ENCODE results near the gene RNF121. TPM values are rescaled to one million over a fixed set of nuclear protein-coding genes. Genes with fewer than 3 reads are reported as not detected.

Gene RNF121
- total and polyA plus RNA-seq, 2 of the 4 experiments (the other 2 are of a cell fraction), result 43.4 to 88.7 TPM

- no peak overlapping the region for H3K23ac ChIP-seq (ENCODE audit: low read depth, low read length)
- H3K9ac ChIP-seq (ENCODE audit: low read depth, low read length), result no peak overlapping the region
- H3K9me3 ChIP-seq (ENCODE audit: control insufficient read depth, insufficient read depth, low read length), result no peaks in the 10 kb centered on the region
- CTCF ChIA-PET, result interaction anchor here (1.3 to 1.6 kb wide), 3 partner anchors 11 to 77 kb away, joined by 3 to 4 read pairs (median 3); no protein-coding TSS in a partner anchor
- 0 out of 2 replicates have a peak, but pooled peaks cover 5% of the 10 kb centered on the region for H3K9me1 ChIP-seq (ENCODE audit: insufficient read depth, low read length)
- H4K20me1 ChIP-seq (ENCODE audit: insufficient read depth, low read length), result peaks cover 42% of the 10 kb centered on the region
- no peak overlapping the region for H3K4me2 ChIP-seq (ENCODE audit: low read depth, low read length)
- peaks cover 97% of the 10 kb centered on the region for H3K36me3 ChIP-seq (ENCODE audit: control insufficient read depth, insufficient read depth, low read length)
- peak overlapping the region; percentile 33 for H2AK9ac ChIP-seq (replicated peaks; ENCODE audit: low read depth, low read length, poor library complexity)
- dilution Hi-C loops (cut with HindIII; ENCODE audit: low sequenced_read_pairs, unreplicated experiment) (no loop called here), intact Hi-C loops (cut with micrococcal nuclease) (no loop called here), in situ Hi-C loops (cut with MboI; ENCODE audit: low sequenced_read_pairs) (no loop called here)
- H3K4me3 ChIP-seq (ENCODE audit: insufficient read depth, low read depth, low read length), result no peak overlapping the region
- DNase-seq (no peak), ATAC-seq (ENCODE audit: low read depth) (no peak)
- no peak overlapping the region for H3K4ac ChIP-seq (ENCODE audit: low read depth, low read length)
- no peak overlapping the region for H4K91ac ChIP-seq (ENCODE audit: insufficient read depth, low read depth, low read length)
- no peak overlapping the region for H4K5ac ChIP-seq (ENCODE audit: low read depth, low read length)
- H3K27me3 ChIP-seq (ENCODE audit: control insufficient read depth, insufficient read depth, low read length), result no peaks in the 10 kb centered on the region
- H3K18ac ChIP-seq (ENCODE audit: low read depth, low read length), result no peak overlapping the region
- H2BK20ac ChIP-seq (ENCODE audit: low read depth, low read length), result no peak overlapping the region
- H3K14ac ChIP-seq (replicated peaks; ENCODE audit: low read depth, low read length), result no peak overlapping the region
- H4K8ac ChIP-seq (ENCODE audit: low read depth in 2 of 2, low read length in 2 of 2), result no peak overlapping the region
- H3K27ac ChIP-seq (ENCODE audit: insufficient read depth, low read length), result no peak overlapping the region
- no peak overlapping the region for H2BK120ac ChIP-seq (ENCODE audit: low read depth, low read length)
- H3K56ac ChIP-seq (ENCODE audit: extremely low read depth, insufficient read depth, low read length), result no peak overlapping the region
- H2BK15ac ChIP-seq (ENCODE audit: low read depth, low read length), result no peak overlapping the region
- no TSS peak for BruUV-seq (replicated peaks)
- no peaks in the 10 kb centered on the region for H3K4me1 ChIP-seq (ENCODE audit: control insufficient read depth, insufficient read depth, low read length)
- WGBS, 2 experiments (ENCODE audit: extremely low coverage in 2 of 2, insufficient read length in 1 of 2), result 94% methylated on average over 24 of the region's 38 CpGs; no CpG with 5 or more reads in 1 of the 2 experiments
- no peak overlapping the region for H2AK5ac ChIP-seq (ENCODE audit: low read depth, low read length)
- no peak for TF ChIP-seq ELK1 (IDR thresholded peaks at IDR 0.05; ENCODE audit: borderline replicate concordance, low read depth, low read length)
- no peak for TF ChIP-seq RCOR1 (IDR thresholded peaks at IDR 0.05; ENCODE audit: insufficient replicate concordance, low read length)
- no peak for TF ChIP-seq USF2 (IDR thresholded peaks at IDR 0.05; ENCODE audit: low read depth, low read length)
- no peak for TF ChIP-seq CHD1 (IDR thresholded peaks at IDR 0.05; ENCODE audit: low read depth, low read length)
- TF ChIP-seq RAD21 (IDR thresholded peaks at IDR 0.05; ENCODE audit: low read length), result no peak
- peaks cover 30 to 69% of the 10 kb centered on the region in 2 experiments for H3K79me1 ChIP-seq (ENCODE audit: low read depth in 1 of 2, low read length in 2 of 2)
- no peak overlapping the region for H2AFZ ChIP-seq (replicated peaks; ENCODE audit: low read length, poor library complexity)
- H2BK5ac ChIP-seq (ENCODE audit: low read depth, low read length, poor library complexity, severe bottlenecking), result no peak overlapping the region
- POLR2A ChIA-PET (ENCODE audit: unreplicated experiment), result no interaction called here
Measured at GRCh38 chr11:72013765-72014711, 85.2 kb downstream of the RNF121 start.
